PC-9 (cell line): ENCODE measurements around the gene MECR. TPM values are rescaled to one million over a fixed set of nuclear protein-coding genes. Genes with fewer than 3 reads are reported as not detected.

Experiments
- BruUV-seq: library from RNA; stranded (reverse); fragments of 400-500 nt; replicated peaks from 2 replicates; lab custom pipeline; 2021; lab: Mats Ljungman, UMichigan
- CTCF ChIA-PET: fragments of 300-600 bp; sonication (Branson Sonifier 250); formaldehyde crosslinking; loops from one replicate; lab custom pipeline; 2022; ENCODE audit warnings: antibody characterized with exemption; lab: Charles Lee
- POLR2A ChIA-PET: fragments of 300-600 bp; sonication (Branson Sonifier 250); formaldehyde crosslinking; loops from one replicate; lab custom pipeline; 2022; ENCODE audit warnings: antibody characterized with exemption; ENCODE audit not compliant: unreplicated experiment; lab: Charles Lee
- DNase-seq, 2 experiments: peaks; one replicate each; pipeline versions ENCODE4 v3.0.0 to v3.0.0-alpha.2; 2015 to 2022; ENCODE audit warnings: mixed read lengths in 1 of 2
- H2AFZ ChIP-seq: fragments of 200-600 bp; sonication (generic); 2 replicates; pipeline ENCODE4 v1.8.1; 2017; ENCODE audit warnings: antibody characterized with exemption
- H3F3A ChIP-seq: fragments of 200-600 bp; sonication (generic); 2 replicates; pipeline ENCODE4 v1.8.1; 2017; ENCODE audit warnings: antibody characterized with exemption, mild to moderate bottlenecking, low read depth; ENCODE audit not compliant: insufficient read depth
- H3K27ac ChIP-seq: fragments of 200-600 bp; sonication (generic); 2 replicates; pipeline ENCODE4 v1.6.1; 2016; ENCODE audit warnings: mixed run types
- H3K27me3 ChIP-seq: fragments of 200-600 bp; sonication (generic); 2 replicates; pipeline ENCODE4 v1.6.1; 2016; ENCODE audit warnings: low read depth, mixed run types; ENCODE audit not compliant: insufficient read depth
- H3K36me3 ChIP-seq: fragments of 200-600 bp; sonication (generic); 2 replicates; pipeline ENCODE4 v1.6.1; 2016; ENCODE audit warnings: low read depth, mixed run types
- H3K4me1 ChIP-seq: fragments of 200-600 bp; sonication (generic); replicated peaks from 2 replicates; pipeline ENCODE4 v1.6.1; 2016; ENCODE audit warnings: mixed run types; ENCODE audit not compliant: insufficient read depth
- H3K4me2 ChIP-seq: fragments of 200-600 bp; sonication (generic); 2 replicates; pipeline ENCODE4 v1.6.1; 2017; ENCODE audit warnings: mixed run types
- H3K4me3 ChIP-seq: fragments of 200-600 bp; sonication (generic); 2 replicates; pipeline ENCODE4 v1.6.1; 2016; ENCODE audit warnings: mixed run types
- H3K79me2 ChIP-seq: fragments of 200-600 bp; sonication (generic); 2 replicates; pipeline ENCODE4 v1.6.1; 2017; ENCODE audit warnings: low read depth, mixed run types
- H3K9me2 ChIP-seq: fragments of 200-600 bp; sonication (generic); 2 replicates; pipeline ENCODE4 v1.8.1; 2017; ENCODE audit warnings: mild to moderate bottlenecking; ENCODE audit not compliant: insufficient read depth
- H3K9me3 ChIP-seq: fragments of 200-600 bp; sonication (generic); 2 replicates; pipeline ENCODE4 v1.8.1; 2016; ENCODE audit warnings: low read depth; ENCODE audit not compliant: insufficient read depth
- H4K20me1 ChIP-seq: fragments of 200-600 bp; sonication (generic); 2 replicates; pipeline ENCODE4 v1.8.1; 2017; ENCODE audit not compliant: insufficient read depth
- CTCF ChIP-seq: fragments of 200-600 bp; sonication (generic); conservative IDR thresholded peaks from 2 replicates; pipeline ENCODE4 v1.6.1; 2017; ENCODE audit warnings: mixed run types, antibody characterized with exemption, mild to moderate bottlenecking, moderate library complexity
- EZH2 ChIP-seq: fragments of 200-600 bp; sonication (generic); IDR thresholded peaks from 2 replicates; pipeline ENCODE4 v1.8.0; 2017; ENCODE audit warnings: antibody characterized with exemption, low read depth
- intact Hi-C: fragments of 100-400 bp; cut with micrococcal nuclease; formaldehyde crosslinking; loops from one replicate; pipeline ENCODE4 v1.10.0; 2022; ENCODE audit not compliant: unreplicated experiment
- total RNA-seq: library from RNA; stranded (reverse); gene quantifications from 2 replicates; pipeline ENCODE4 v1.2.3, GENCODE V29; 2021

MECR gene
- total RNA-seq, 1 experiment from 2014 or later, result 46.4 TPM

GRCh38 chr1:29197993-29198392, 32.7 kb downstream of the MECR start:
- Histone ChIP-seq H3K4me1 (peaks cover 9% of the 10 kb centered on the region), H3K4me3 (no peak overlapping the region), H3K79me2 (no peaks in the 10 kb centered on the region), H3F3A (peaks cover 7% of the 10 kb centered on the region; the same call in 1 of the 2 replicates), H3K9me2 (no peaks in the 10 kb centered on the region), H3K36me3 (peaks cover 8% of the 10 kb centered on the region), H3K27ac (no peak overlapping the region), H4K20me1 (no peaks in the 10 kb centered on the region), H3K4me2 (no peak overlapping the region), H3K9me3 (no peaks in the 10 kb centered on the region), H2AFZ (no peak overlapping the region), H3K27me3 (no peaks in the 10 kb centered on the region)
- POLR2A ChIA-PET, result no interaction called here
- no peak for TF ChIP-seq EZH2
- no TSS peak for BruUV-seq
- CTCF ChIA-PET, result interaction anchor here (0.6 to 1.0 kb wide), 2 partner anchors 316 to 488 kb away, joined by 3 to 8 read pairs; no protein-coding TSS in a partner anchor
- no peak for DNase-seq
- intact Hi-C loops, result no loop called here

GRCh38 chr1:29197590-29197924, 33.2 kb downstream of the MECR start:
- Histone ChIP-seq H3K4me3 (no peak overlapping the region), H3K27me3 (no peaks in the 10 kb centered on the region), H3K36me3 (peaks cover 8% of the 10 kb centered on the region), H3K79me2 (no peaks in the 10 kb centered on the region), H3K4me2 (no peak overlapping the region), H3F3A (peaks cover 6% of the 10 kb centered on the region; the same call in 1 of the 2 replicates), H3K27ac (no peak overlapping the region), H2AFZ (no peak overlapping the region), H3K9me2 (no peaks in the 10 kb centered on the region), H4K20me1 (no peaks in the 10 kb centered on the region), H3K9me3 (no peaks in the 10 kb centered on the region), H3K4me1 (peaks cover 8% of the 10 kb centered on the region)
- DNase-seq, result peak in 1 of 2 experiments; percentile 17
- POLR2A ChIA-PET, result no interaction called here
- no TSS peak for BruUV-seq
- no peak; the same call in 1 of the 2 replicates for TF ChIP-seq CTCF
- TF ChIP-seq EZH2, result no peak
- intact Hi-C loops, result no loop called here
- CTCF ChIA-PET, result interaction anchor here (0.6 to 1.0 kb wide), 3 partner anchors 31 to 488 kb away, joined by 3 to 8 read pairs (median 4); no protein-coding TSS in a partner anchor

GRCh38 chr1:29196863-29197589, 33.7 kb downstream of the MECR start:
- no peaks in the 10 kb centered on the region for H4K20me1 ChIP-seq
- ChIA-PET POLR2A (no interaction called here), CTCF (interaction anchor here (0.6 to 1.0 kb wide), 4 partner anchors 30 to 487 kb away, joined by 3 to 10 read pairs (median 6); no protein-coding TSS in a partner anchor)
- no peaks in the 10 kb centered on the region for H3K9me3 ChIP-seq
- H3K36me3 ChIP-seq, result peaks cover 8% of the 10 kb centered on the region
- H3K4me1 ChIP-seq, result peaks cover 2% of the 10 kb centered on the region
- DNase-seq, result no peak
- no peak overlapping the region for H3K4me3 ChIP-seq
- H3K27ac ChIP-seq, result no peak overlapping the region
- BruUV-seq, result no TSS peak
- H3K79me2 ChIP-seq, result no peaks in the 10 kb centered on the region
- H3F3A ChIP-seq, result peaks cover under 1% of the 10 kb centered on the region; the same call in 1 of the 2 replicates
- H3K9me2 ChIP-seq, result no peaks in the 10 kb centered on the region
- H3K4me2 ChIP-seq, result no peak overlapping the region
- H2AFZ ChIP-seq, result no peak overlapping the region
- H3K27me3 ChIP-seq, result no peaks in the 10 kb centered on the region
- intact Hi-C loops, result no loop called here
- TF ChIP-seq EZH2 (no peak), CTCF (no peak)
